Measurements from ENCODE around the gene DBNDD2.

Gene DBNDD2

DNA sequence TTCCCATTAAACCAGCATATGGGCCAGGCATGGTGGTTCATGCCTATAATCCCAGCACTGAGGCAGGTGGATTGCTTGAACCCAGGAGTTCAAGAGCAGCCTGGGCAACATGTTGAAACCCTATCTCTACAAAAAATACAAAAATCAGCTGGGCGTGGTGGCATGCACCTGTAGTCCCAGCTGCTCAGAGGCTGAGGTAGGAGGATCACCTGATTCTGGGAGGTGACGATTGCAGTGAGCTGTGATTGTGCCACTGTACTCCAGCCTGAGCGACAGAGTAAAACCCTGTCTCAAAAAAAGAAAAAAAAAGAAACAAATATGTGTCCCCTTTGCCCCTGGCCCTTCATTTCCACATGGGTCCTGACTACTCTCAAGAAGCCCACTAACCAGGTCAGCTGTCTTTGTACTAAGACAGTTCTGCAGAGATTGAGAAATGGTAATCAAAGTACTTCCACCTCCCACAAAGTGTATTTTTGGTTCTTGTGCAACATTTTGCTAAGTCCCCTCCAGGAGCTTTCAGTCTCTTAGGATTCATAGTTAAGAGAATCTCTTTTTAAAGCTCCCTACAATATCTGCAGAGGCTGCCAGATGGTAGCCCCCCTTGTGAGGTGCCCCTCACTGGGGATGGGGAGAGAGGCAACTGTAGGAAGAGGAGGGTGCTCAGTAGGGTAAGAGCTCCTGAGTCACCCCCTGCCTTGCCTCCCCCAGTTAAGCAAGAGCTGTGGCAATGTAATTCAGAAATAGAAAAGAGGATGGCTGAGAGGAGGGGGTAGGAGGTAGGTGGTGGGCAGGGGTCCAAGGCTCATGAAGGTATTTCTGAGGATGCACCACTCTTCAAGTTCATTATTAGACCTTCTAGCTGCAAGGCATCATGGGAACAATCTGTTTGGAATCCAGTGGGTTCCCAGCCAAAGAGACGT, 44.9 kb downstream of the DBNDD2 start:
- DNase-seq = no peak

DNA sequence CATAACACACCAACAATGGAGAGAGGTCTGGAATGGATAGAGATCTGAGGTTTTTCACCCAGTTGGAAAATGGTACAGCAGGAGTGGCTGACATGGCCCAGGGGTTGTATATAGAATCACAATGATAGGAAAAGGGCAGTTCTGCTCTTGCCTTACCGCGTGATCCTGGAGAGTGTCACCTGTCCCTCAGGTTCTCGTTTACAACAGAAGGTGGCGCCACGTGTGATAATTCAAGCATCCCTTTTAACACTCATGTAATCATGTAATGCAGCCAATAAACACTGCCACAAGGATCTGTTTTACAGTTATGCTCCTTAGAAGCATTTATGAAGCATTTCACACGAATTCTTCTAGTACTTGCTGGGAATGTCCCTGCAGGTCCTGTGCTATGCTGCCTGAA, 48.5 kb downstream of the DBNDD2 start:
- no peak for DNase-seq

DNA sequence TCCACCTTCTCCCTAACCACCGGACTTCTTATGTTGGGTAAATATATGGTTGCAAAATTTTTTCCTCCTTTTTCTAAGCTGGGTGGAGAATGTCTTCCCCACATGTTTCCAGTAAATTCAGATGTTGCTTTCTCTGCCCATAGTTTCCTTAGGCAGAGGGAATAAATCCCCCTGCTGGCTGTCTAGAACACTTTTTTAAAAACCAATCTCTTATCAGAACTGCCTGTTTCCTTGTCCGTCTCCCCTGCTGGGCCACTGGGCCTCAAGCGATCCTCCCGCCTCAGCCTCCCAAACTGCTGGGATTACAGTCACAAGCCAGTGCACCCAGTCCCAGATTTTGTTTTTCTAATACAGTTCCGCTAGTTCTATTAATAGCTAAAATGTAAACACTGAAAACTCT, 51.5 kb downstream of the DBNDD2 start:
- DNase-seq = no peak
